ENCODE results near the gene NOSIP.

The NOSIP gene

GRCh38 chr19:49595819-49596404 lies 15.6 kb upstream of the NOSIP start:
- DNase-seq (ENCODE audit: low read depth in 2 of 3, low spot score in 2 of 3), result no peak

- DNase-seq (ENCODE audit: low read depth in 2 of 3, low spot score in 2 of 3), result no peak
Observed at GRCh38 chr19:49594993-49595818, 14.8 kb upstream of the NOSIP start.

- no peak for DNase-seq (ENCODE audit: low read depth in 2 of 3, low spot score in 2 of 3)
Observed at GRCh38 chr19:49594157-49594992, 14.0 kb upstream of the NOSIP start.

GRCh38 chr19:49593233-49594113 lies 13.1 kb upstream of the NOSIP start:
- peak; percentile 83 to 87 (median 84) for DNase-seq (ENCODE audit: low read depth in 2 of 3, low spot score in 2 of 3)

GRCh38 chr19:49592486-49593232 lies 12.3 kb upstream of the NOSIP start:
- no peak for DNase-seq (ENCODE audit: low read depth in 2 of 3, low spot score in 2 of 3)

GRCh38 chr19:49591731-49592485 lies 11.6 kb upstream of the NOSIP start:
- DNase-seq (ENCODE audit: low read depth in 2 of 3, low spot score in 2 of 3), result peak in 1 of 3 experiments; percentile 19

- DNase-seq (ENCODE audit: low read depth in 2 of 3, low spot score in 2 of 3), result peak in 2 of 3 experiments; percentile 61 to 66
Observed at GRCh38 chr19:49590971-49591730, 10.8 kb upstream of the NOSIP start, which contains the start of gene PRR12. TSS of gene PRR12 (plus strand) at chr19:49591182. CDS start at chr19:49591655, 473 bp downstream.

GRCh38 chr19:49590071-49590970 lies 10.0 kb upstream of the NOSIP start:
- DNase-seq (ENCODE audit: low read depth in 2 of 3, low spot score in 2 of 3), result peak; percentile 79 to 82 (median 81)

- no peak for DNase-seq (ENCODE audit: low read depth in 2 of 3, low spot score in 2 of 3)
Observed at GRCh38 chr19:49589502-49589905, 9.1 kb upstream of the NOSIP start.

- no peak for DNase-seq (ENCODE audit: low read depth in 2 of 3, low spot score in 2 of 3)
Observed at GRCh38 chr19:49588365-49589122, 8.2 kb upstream of the NOSIP start.

GRCh38 chr19:49587227-49587626 lies 6.9 kb upstream of the NOSIP start:
- no peak for DNase-seq (ENCODE audit: low read depth in 2 of 3, low spot score in 2 of 3)

GRCh38 chr19:49585023-49585422 lies 4.7 kb upstream of the NOSIP start:
- no peak for DNase-seq (ENCODE audit: low read depth in 2 of 3, low spot score in 2 of 3)

- no peak for DNase-seq (ENCODE audit: low read depth in 2 of 3, low spot score in 2 of 3)
Observed at GRCh38 chr19:49583239-49583638, 2.9 kb upstream of the NOSIP start.

GRCh38 chr19:49581007-49581508 lies 702 bp upstream of the NOSIP start, which contains the start of gene PRRG2:
TSS of gene PRRG2 (plus strand) at chr19:49581316. CDS start at chr19:49583220, 1,904 bp downstream.
- no peak for DNase-seq (ENCODE audit: low read depth in 2 of 3, low spot score in 2 of 3)

- DNase-seq (ENCODE audit: low read depth in 2 of 3, low spot score in 2 of 3), result no peak
Observed at GRCh38 chr19:49579947-49580263, 451 bp downstream of the NOSIP start.

- no peak for DNase-seq (ENCODE audit: low read depth in 2 of 3, low spot score in 2 of 3)
Observed at GRCh38 chr19:49579193-49579592, 1.2 kb downstream of the NOSIP start.
